Measurements from ENCODE around the gene PARPBP. TPM values are rescaled to one million over a fixed set of nuclear protein-coding genes. Genes with fewer than 3 reads are reported as not detected.

PARPBP gene
- total and polyA plus RNA-seq, 2 of the 13 experiments (the other 11 are each of a cell fraction or from before 2014, with no cell fraction given), result 6.7 to 28.4 TPM

- TF ChIP-seq, protein P1, sequence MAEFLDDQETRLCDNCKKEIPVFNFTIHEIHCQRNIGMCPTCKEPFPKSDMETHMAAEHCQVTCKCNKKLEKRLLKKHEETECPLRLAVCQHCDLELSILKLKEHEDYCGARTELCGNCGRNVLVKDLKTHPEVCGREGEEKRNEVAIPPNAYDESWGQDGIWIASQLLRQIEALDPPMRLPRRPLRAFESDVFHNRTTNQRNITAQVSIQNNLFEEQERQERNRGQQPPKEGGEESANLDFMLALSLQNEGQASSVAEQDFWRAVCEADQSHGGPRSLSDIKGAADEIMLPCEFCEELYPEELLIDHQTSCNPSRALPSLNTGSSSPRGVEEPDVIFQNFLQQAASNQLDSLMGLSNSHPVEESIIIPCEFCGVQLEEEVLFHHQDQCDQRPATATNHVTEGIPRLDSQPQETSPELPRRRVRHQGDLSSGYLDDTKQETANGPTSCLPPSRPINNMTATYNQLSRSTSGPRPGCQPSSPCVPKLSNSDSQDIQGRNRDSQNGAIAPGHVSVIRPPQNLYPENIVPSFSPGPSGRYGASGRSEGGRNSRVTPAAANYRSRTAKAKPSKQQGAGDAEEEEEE (CRISPR knock-in tag; IDR thresholded peaks at IDR 0.05; ENCODE audit: borderline replicate concordance), result no peak
- TF ChIP-seq ONECUT2 (CRISPR knock-in tag; IDR thresholded peaks at IDR 0.05) (no peak), ZBTB2 (CRISPR knock-in tag; IDR thresholded peaks at IDR 0.05; ENCODE audit: low read depth) (no peak), FOXJ3 (CRISPR knock-in tag; IDR thresholded peaks at IDR 0.05; ENCODE audit: borderline replicate concordance) (no peak)
Measured at GRCh38 chr12:102107970-102108369, 12.0 kb upstream of the PARPBP start (continued).

DNA sequence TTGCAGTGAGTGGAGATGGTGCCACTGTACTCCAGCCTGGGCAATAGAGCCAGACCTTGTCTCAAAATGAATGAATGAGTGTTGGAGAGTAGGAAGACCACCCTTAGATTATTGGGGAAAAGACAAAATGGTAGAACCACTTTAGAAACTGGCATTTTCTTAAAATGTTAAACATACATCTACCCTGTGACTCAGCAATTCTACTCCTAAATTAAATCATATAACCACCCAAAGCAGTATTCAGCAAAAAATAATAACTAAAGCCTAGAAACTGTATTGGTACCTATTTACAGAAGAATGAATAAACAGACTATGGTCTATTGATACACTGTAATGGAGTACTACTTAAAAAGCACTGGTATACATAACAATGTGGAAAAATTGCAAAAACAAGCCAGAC, 9.2 kb upstream of the PARPBP start:
- Histone ChIP-seq H3K4me1 (ENCODE audit: insufficient read depth, low read length) (no peaks in the 10 kb centered on the region), H3K9me3 (ENCODE audit: low read length) (peaks cover 10% of the 10 kb centered on the region), H3K4me2 (ENCODE audit: low read depth, low read length) (no peak overlapping the region), H3K36me3 (replicated peaks in 1 of 2; ENCODE audit: control insufficient read depth in 1 of 2, insufficient read depth in 2 of 2, low read length in 2 of 2) (peaks cover 13 to 33% of the 10 kb centered on the region in 2 experiments; a peak in 4 of 5 replicates), H4K20me1 (ENCODE audit: insufficient read depth, low read length) (no peaks in the 10 kb centered on the region), H3K27ac (ENCODE audit: extremely low read length, insufficient read depth, low read length) (no peak overlapping the region), H3K79me2 (ENCODE audit: insufficient read depth, low read length) (no peaks in the 10 kb centered on the region), H3K27me3 (ENCODE audit: control insufficient read depth in 1 of 2, insufficient read depth in 2 of 2, low read length in 2 of 2) (no peaks in the 10 kb centered on the region), H3K9ac (ENCODE audit: insufficient read depth, low read depth, low read length) (no peak overlapping the region), H2AFZ (ENCODE audit: low read length) (no peak overlapping the region), H3K4me3 (replicated peaks in 1 of 3; ENCODE audit: insufficient read depth in 1 of 3, low read depth in 2 of 3, low read length in 3 of 3) (no peak overlapping the region)
- no peak for DNase-seq (ENCODE audit: low spot score)
- TF ChIP-seq CHD4 (IDR thresholded peaks at IDR 0.05; ENCODE audit: borderline replicate concordance, low read length), result no peak
- peak; percentile 38; the same call in 1 of the 2 replicates for TF ChIP-seq NFE2L2 (IDR thresholded peaks at IDR 0.05; ENCODE audit: low read length)
- FAIRE-seq, result no peak
- ChIA-PET POLR2A (interaction anchor here (1.3 kb wide), 1 partner anchor 10 kb away, joined by 3 read pairs; the partner anchor contains the start of gene PARPBP), CTCF (ENCODE audit: low intra/inter-chr PET ratio, low total read pairs) (no interaction called here)
- in situ Hi-C loops (cut with HindIII; ENCODE audit: extremely low pct_ligation_motif_present, low pct_unique_long_range_greater_than_20kb) (no loop called here), intact Hi-C loops (cut with micrococcal nuclease; ENCODE audit: unreplicated experiment) (no loop called here)
- no peak for ATAC-seq
- no TSS peak for BruUV-seq (replicated peaks)
